Fibroblast of lung (primary cell): Measurements from ENCODE around the gene UTY. TPM values are rescaled to one million over a fixed set of nuclear protein-coding genes. Genes with fewer than 3 reads are reported as not detected.
"Not testable (repeated sequence)": the region's sequence is repeated elsewhere in the genome, so short reads cannot be mapped to it uniquely, and the experiment has no call there.

Experiments
- DNase-seq, 2 donors: peaks; one replicate each; pipeline versions ENCODE4 v3.0.0 to v3.0.0-alpha.2; 2010; ENCODE audit warnings: low read depth in 2 of 2
- H2AFZ ChIP-seq: 2 replicates; pipeline ENCODE4 v1.5.1; 2012; ENCODE audit warnings: low read length, control low read depth, inconsistent platforms
- H3K27ac ChIP-seq: 2 replicates; pipeline ENCODE4 v1.5.1; 2011; ENCODE audit warnings: low read length, control low read depth; ENCODE audit not compliant: insufficient read depth
- H3K27me3 ChIP-seq: 2 replicates; pipeline ENCODE4 v1.5.1; 2011; ENCODE audit warnings: mild to moderate bottlenecking, low read length; ENCODE audit not compliant: control insufficient read depth, insufficient read depth
- H3K36me3 ChIP-seq: 2 replicates; pipeline ENCODE4 v1.5.1; 2011; ENCODE audit warnings: low read length; ENCODE audit not compliant: control insufficient read depth, insufficient read depth
- H3K4me1 ChIP-seq: 2 replicates; pipeline ENCODE4 v1.5.1; 2011; ENCODE audit warnings: low read length; ENCODE audit not compliant: control insufficient read depth, insufficient read depth; ENCODE audit errors: extremely low read depth
- H3K4me2 ChIP-seq: 2 replicates; pipeline ENCODE4 v1.5.1; 2011; ENCODE audit warnings: low read length, control low read depth; ENCODE audit not compliant: insufficient read depth; ENCODE audit errors: extremely low read depth
- H3K4me3 ChIP-seq, 4 experiments: fragments of 200-600 bp in 1 of 4; sonication (generic) in 1 of 4; replicated peaks in 1 of 4; 2 replicates each; pipeline ENCODE4 v1.5.1; 2011 to 2016; ENCODE audit warnings: low read length in 4 of 4, low read depth in 3 of 4, mild to moderate bottlenecking in 3 of 4, control low read depth in 2 of 4, inconsistent platforms in 1 of 4, mixed read lengths in 1 of 4; ENCODE audit not compliant: insufficient read depth in 1 of 4; ENCODE audit errors: control extremely low read depth in 1 of 4
- H3K79me2 ChIP-seq: 2 replicates; pipeline ENCODE4 v1.5.1; 2012; ENCODE audit warnings: mild to moderate bottlenecking, low read length, inconsistent platforms; ENCODE audit not compliant: control insufficient read depth, insufficient read depth
- H3K9ac ChIP-seq: 2 replicates; pipeline ENCODE4 v1.5.1; 2011; ENCODE audit warnings: mild to moderate bottlenecking, low read length, control low read depth; ENCODE audit not compliant: insufficient read depth
- H3K9me3 ChIP-seq: 2 replicates; pipeline ENCODE4 v1.5.1; 2012; ENCODE audit warnings: low read depth, low read length; ENCODE audit not compliant: control insufficient read depth, insufficient read depth
- H4K20me1 ChIP-seq: 2 replicates; pipeline ENCODE4 v1.5.1; 2011; ENCODE audit warnings: low read length; ENCODE audit not compliant: control insufficient read depth, insufficient read depth; ENCODE audit errors: extremely low read depth
- EZH2 ChIP-seq: IDR thresholded peaks from 2 replicates; pipeline ENCODE4 v1.5.1; 2012; ENCODE audit warnings: low read length, control low read depth, mild to moderate bottlenecking; ENCODE audit errors: missing control alignments
- polyA plus RNA-seq, 2 donors: library from polyadenylated mRNA; depleted of rRNA in 1 of 2; stranded (reverse) in 1 of 2; unstranded in 1 of 2; fragments of >200 nt; gene quantifications; 2 replicates each; pipeline ENCODE4 v1.2.1, GENCODE V29; 2011 to 2012; ENCODE audit warnings: missing spikeins in 1 of 2
- total RNA-seq: library from RNA; depleted of rRNA; stranded (reverse); fragments of >200 nt; gene quantifications from 2 replicates; pipeline ENCODE4 v1.2.1, GENCODE V29; 2014
- TF ChIP-seq, protein P1 (sequence below), 2 donors: IDR thresholded peaks in 1 of 2; conservative IDR thresholded peaks in 1 of 2; 1 replicate in 1 of 2; 2 replicates in 1 of 2; pipeline ENCODE4 v1.5.1; 2011 to 2012; ENCODE audit warnings: low read length in 2 of 2, control low read depth in 1 of 2, inconsistent platforms in 1 of 2, low read depth in 1 of 2, mild to moderate bottlenecking in 1 of 2

UTY gene
- total and polyA plus RNA-seq, 2 donors (not counting 1 experiment from before 2014, with no cell fraction given): 7.7 TPM; not detected in 1

- Histone ChIP-seq H4K20me1 (no peaks in the 10 kb centered on the region), H3K79me2 (no peaks in the 10 kb centered on the region), H3K36me3 (no peaks in the 10 kb centered on the region), H3K4me1 (no peaks in the 10 kb centered on the region), H3K4me2 (no peak overlapping the region), H3K9me3 (no peaks in the 10 kb centered on the region), H3K4me3 (no peak overlapping the region), H3K27me3 (no peaks in the 10 kb centered on the region), H3K27ac (no peak overlapping the region), H3K9ac (no peak overlapping the region), H2AFZ (no peak overlapping the region)
- DNase-seq: no peak
- no peak for TF ChIP-seq EZH2
- TF ChIP-seq, protein P1, sequence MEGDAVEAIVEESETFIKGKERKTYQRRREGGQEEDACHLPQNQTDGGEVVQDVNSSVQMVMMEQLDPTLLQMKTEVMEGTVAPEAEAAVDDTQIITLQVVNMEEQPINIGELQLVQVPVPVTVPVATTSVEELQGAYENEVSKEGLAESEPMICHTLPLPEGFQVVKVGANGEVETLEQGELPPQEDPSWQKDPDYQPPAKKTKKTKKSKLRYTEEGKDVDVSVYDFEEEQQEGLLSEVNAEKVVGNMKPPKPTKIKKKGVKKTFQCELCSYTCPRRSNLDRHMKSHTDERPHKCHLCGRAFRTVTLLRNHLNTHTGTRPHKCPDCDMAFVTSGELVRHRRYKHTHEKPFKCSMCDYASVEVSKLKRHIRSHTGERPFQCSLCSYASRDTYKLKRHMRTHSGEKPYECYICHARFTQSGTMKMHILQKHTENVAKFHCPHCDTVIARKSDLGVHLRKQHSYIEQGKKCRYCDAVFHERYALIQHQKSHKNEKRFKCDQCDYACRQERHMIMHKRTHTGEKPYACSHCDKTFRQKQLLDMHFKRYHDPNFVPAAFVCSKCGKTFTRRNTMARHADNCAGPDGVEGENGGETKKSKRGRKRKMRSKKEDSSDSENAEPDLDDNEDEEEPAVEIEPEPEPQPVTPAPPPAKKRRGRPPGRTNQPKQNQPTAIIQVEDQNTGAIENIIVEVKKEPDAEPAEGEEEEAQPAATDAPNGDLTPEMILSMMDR (conservative IDR thresholded peaks at IDR 0.05 in 1 of 2, IDR thresholded peaks at IDR 0.05 in 1 of 2; ENCODE audit: low read depth in 1 of 2, low read length in 2 of 2): no peak
These were observed 188.6 kb downstream of the UTY start for GRCh38 chrY:13291199-13291598.

DNA sequence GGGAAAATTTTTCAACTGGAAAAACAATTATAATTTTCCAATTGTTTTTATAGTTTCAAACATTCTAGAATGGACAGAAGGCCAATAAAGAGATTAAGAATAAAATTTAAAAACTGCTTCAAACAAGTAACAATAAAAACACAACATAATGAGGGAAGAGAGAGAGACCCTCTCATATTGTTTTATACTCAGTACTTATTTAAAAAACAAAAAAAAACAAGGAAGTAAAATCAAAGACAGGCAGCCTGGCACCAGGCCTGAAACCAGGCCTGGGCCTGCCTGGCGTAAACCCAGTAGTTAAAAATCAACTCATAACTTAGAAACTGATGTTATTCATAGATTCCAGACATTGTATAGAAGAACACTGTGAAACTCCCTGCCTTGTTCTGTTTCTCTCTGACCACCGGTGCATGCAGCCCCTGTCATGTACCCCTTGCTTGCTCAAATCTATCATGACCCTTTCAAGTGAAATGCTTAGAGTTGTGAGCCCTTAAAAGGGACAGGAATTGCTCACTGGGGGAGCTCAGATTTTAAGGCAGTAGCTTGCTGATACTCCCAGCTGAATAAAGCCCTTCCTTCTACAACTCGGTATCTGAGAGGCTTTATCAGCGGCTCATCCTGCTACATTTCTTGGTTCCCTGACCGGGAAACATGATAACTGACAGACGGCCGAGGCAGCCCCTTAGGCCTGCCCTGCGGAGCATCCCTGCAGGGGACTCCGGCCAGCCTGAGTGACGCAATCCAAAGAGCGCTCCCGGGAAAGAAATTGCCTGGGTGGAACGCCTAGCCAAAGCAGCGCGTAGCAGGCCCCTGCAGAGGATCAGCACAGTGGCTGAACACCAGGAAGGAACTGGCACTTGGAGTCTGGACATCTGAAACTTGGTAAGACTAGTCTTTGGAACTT is 197.4 kb downstream of the UTY start:
- H3K4me2 ChIP-seq, H3K36me3 ChIP-seq, H3K4me3 ChIP-seq, H3K4me1 ChIP-seq, H3K79me2 ChIP-seq, H3K9ac ChIP-seq, H3K27me3 ChIP-seq, H3K9me3 ChIP-seq, H4K20me1 ChIP-seq, H3K27ac ChIP-seq, H2AFZ ChIP-seq: not testable (repeated sequence)
- peak in 1 of 2 donors; percentile 48 for DNase-seq

DNA sequence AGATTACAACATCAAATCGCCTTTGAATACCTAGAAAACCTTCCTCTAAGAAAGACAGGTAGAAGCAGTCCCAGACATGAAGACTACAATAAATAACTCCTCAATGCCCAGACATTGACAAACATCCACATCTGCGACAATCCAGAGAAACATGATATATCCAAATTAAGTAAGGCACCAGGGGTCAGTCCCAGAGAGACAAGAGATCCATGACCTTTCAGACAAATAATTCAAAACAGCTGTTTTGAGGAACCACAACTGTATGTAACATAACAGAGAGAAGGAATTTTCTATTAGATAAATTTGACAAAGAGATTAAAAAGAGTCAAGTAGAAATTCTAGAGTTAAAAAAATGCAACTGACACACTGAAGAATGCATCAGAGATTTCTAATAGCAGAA is 200.3 kb downstream of the UTY start:
- no peak for DNase-seq
- Histone ChIP-seq H3K27me3 (no peaks in the 10 kb centered on the region), H2AFZ (no peak overlapping the region), H3K9me3 (no peaks in the 10 kb centered on the region), H3K9ac (no peak overlapping the region), H3K4me2 (no peak overlapping the region), H3K27ac (no peak overlapping the region), H3K36me3 (no peaks in the 10 kb centered on the region), H3K4me3 (no peak overlapping the region), H3K4me1 (no peaks in the 10 kb centered on the region), H3K79me2 (no peaks in the 10 kb centered on the region), H4K20me1 (no peaks in the 10 kb centered on the region)
- no peak for TF ChIP-seq EZH2
- TF ChIP-seq, protein P1 (conservative IDR thresholded peaks at IDR 0.05 in 1 of 2, IDR thresholded peaks at IDR 0.05 in 1 of 2; ENCODE audit: low read depth in 1 of 2, low read length in 2 of 2): no peak
